GM19193 (cell line): Measurements from ENCODE around the gene GXYLT2.

ENCODE experiments used
- POLR2A ChIP-seq: IDR thresholded peaks from 4 replicates; pipeline ENCODE4 v1.6.1; 2011; ENCODE audit not compliant: insufficient read depth, insufficient read length; ENCODE audit errors: extremely low read depth

The GXYLT2 gene

DNA sequence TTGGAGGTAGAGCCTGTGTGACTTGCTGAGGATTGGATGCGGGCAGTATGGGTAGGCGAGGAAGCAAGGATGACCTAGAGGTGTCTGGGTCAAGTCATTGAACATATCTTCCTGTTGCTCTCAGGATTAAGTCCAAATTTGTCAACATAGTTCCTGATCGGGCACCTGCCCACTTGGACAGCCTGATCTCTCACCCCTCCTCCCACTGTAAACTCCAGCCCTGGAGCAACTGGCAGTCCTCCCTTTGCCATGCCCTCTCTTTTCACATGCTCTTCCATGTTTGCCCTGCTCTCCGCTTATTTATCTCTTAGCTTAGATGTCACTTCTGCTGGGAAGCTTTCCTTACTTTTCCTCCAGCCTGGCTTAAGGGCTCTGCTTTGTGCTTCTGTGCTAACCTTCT lies 61.2 kb downstream of the GXYLT2 start:
- no peak for TF ChIP-seq POLR2A

DNA sequence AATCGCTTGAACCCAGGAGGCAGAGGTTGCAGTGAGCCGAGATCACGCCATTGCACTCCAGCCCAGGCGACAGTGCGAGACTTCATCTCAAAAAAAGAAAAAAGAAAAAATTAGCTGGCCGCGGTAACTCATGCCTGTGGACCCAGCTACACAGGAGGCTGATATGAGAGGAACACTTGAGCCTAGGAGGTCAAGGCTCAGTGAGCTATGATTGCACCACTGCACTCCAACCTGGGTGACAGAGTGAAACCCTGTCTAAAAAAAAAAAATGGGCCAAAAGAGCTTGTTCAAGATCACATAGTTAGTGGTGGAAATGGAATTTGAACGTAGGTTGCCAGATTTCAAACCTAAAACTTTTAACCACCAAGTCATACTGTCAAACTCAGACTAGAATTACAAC lies 62.5 kb downstream of the GXYLT2 start:
- no peak for TF ChIP-seq POLR2A

DNA sequence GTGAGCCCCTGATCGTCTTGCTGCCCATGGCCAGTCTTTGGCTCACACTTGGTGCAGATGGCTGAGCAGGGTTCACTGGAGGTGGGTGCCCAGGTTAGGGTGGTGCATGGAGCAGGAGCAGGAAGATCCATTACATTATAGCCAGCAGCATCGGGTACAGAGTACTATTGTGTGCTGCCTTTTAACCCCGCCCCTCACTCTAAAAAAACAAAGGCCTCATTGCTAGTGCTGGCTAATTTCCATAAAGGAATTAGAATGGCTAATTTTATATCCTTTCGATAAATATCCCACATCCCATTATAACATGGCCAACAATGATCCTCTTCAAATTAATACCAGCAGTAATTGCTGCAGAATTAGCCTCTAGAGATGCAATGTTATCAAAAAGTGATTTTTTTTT lies 63.0 kb downstream of the GXYLT2 start:
- TF ChIP-seq POLR2A: no peak

DNA sequence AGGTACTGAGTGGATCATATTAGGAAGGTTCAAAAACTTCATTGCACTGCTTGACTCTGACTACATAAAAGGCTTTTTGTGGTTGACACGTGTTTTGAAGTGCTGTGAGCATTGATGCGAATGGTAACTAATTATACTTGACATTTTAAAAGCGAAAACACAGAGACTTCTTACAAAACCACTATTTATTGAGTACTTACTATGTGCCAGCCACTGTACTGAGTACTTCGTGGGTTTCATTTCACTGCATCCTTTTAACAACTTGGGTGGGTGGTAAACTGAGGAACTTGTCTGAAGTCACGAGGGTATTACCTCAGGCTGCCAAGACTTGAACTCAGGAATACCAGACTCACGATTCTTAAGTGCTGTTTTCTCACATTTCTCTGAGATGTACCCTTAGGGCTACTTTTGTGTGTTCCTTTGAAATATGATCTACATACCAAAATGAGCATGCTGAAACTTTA lies 63.4 kb downstream of the GXYLT2 start:
- TF ChIP-seq POLR2A: no peak

DNA sequence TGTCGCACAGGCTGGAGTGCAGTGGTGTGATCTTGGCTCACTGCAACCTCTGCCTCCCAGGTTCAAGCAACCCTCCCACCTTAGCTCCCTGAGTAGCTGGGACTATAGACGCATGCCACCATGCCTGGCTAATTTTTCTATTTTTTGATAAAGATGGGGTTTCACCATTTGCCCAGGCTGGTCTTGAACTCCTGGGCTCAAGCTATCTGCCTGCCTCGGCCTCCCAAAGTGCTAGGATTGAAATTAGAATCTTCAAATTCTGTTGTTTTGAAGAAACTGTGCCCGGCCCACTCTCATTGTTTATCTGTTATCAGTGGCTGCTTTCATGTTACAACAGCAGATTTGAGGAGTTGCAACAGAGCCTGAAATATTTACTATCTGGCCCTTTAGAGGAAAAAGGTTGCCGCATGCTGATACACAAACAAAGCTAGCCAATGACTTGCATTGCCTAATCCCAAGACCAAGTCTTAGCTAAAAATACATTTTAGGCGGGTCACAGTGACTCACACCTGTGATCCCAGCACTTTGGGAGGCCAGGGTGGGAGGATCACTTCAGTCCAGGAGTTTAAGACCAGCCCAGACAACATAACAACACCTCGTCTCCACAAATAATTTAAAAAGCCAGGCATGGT lies 65.6 kb downstream of the GXYLT2 start:
- no peak for TF ChIP-seq POLR2A

DNA sequence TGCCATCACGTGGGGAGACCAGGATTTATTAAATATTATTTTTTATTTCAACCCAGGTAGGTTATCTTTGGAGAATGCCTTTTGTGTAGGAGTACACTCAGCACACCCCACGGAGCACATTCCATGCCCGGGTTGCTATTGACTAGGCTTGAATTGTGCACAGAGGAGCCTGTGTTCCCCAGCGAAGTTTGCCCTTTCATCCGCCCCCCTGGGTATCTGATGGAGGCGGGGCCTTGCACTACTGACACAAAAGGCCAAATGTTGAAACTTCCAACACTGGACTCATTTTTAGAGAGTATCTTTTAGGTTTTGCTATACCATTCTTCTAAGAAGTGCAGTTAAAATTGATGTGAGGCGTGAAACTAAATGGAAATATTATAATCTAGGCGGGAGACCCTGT lies 69.5 kb downstream of the GXYLT2 start:
- no peak for TF ChIP-seq POLR2A

DNA sequence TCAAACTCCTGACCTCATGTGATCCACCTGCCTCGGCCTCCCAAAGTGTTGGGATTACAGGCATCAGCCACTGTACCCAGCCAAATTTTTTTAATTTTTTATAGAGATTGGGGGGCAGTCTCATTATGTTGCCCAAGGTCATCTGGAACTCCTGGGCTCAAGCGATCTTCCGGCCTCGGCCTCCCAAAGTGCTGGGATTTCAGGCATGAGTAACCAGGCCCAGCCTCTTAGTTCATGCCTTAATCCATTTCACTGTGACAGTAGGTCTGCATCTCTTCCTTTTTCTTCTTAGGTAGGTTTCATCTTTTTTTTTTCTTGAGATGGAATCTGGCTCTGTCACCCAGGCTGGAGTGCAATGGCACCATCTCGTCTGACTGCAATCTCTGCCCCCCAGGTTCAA lies 71.5 kb downstream of the GXYLT2 start:
- no peak for TF ChIP-seq POLR2A

DNA sequence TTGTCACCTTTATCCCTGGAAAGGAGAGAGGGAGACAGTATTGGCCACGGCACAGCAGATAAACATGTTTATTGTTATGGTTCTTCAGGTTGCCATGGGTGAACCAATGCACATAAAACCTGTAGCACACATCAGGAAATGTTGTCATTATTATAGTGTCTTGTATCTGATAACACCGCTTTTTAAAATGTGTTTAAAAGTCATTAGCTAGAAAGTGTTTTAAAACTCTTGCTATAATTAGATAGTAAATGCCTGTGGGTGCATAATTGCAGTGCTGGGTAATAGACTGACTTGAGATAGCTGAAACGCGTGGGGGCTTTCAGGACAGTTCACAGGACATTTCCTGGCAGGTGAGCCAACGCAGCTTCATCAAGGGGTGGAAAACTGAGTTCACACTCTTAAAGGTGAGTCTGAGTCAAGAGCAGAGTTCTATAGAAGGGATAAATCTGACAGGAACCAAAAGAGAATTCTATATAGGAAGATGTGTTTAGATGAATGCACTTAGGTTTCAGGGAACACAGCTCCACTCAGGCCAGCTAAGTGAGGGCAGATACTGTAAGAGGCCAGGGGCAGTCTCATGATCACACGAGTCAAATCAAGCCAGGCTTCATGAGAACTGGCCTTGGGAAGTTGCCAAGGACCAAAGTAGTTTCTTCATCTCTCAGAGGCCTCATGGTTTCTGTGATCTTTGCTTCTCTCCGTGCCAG lies 73.1 kb downstream of the GXYLT2 start:
- TF ChIP-seq POLR2A: no peak

DNA sequence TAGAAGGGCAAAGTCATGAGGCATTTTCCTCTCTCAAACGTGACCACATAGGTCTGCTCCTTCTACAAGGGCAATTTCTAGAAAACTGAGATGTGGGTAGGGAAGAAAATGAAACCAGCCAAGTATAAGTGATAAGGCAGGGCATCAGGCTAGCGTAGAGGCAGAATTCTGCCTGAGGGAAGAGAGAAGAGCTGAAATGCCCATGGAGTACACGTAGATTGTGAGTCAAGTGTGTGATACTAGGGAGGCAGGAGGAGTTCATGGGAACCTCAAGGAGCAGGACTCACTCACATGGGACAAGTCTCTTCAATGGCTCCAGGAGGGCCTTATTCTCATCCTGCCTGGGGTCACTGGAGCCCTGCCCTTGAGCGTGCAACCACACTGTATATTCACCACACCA lies 73.9 kb downstream of the GXYLT2 start:
- no peak for TF ChIP-seq POLR2A

DNA sequence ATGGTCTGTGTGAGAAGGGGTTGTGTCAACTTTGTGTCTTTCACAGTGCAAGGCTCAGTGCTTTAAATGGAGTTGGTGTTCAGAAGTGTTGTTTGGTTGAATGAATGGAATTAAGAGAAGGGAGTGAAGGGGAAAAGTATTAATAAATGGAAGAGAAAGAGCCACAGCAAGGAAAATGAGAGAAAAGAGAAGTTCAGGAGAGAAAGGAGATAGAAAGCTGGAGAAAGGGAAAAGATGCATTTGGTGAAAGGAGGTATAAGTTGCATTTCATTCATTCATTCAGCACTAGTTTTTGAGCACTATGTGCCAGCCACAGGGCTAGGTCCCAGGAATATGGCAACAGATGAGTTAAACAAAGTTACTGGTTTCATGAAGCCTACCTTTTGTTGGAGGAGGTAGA lies 74.5 kb downstream of the GXYLT2 start:
- no peak for TF ChIP-seq POLR2A

DNA sequence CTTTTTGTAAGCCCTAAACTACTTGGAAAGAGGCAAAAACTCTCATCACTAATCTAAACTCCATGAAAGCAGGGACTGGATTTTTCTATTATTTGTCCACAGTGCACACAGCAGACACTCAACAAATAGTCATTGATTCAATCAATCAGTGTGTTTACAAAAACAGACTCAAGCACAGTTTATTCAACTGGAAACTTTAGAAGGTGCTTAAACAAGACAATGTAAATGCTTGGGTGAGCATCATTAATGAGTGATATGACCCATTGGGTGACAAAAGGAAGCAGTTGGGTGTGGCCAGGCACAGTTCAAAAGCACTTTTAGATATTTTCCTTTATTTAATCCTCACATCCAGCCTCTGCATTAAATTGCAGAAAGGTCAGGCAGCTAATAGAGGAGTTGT lies 76.8 kb downstream of the GXYLT2 start:
- no peak for TF ChIP-seq POLR2A

DNA sequence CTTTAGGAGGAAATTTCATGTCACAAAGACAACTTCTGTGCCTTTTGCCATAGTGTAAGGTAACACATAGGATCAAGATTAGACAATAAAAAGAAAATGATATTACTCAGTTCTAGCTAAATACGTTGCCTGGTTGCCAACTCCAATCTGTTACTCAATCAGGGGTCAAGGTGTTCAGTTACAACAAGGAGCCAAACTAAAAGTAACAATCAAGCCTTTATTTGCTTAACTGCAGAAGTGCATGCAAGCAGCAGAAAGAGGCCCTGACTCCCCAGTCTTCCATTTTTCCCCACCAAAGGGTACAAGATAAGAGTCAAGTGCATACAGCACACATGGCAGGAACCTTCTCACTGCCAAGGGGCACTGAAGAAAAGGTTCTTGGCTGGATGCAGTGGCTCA lies 80.4 kb downstream of the GXYLT2 start:
- no peak for TF ChIP-seq POLR2A

DNA sequence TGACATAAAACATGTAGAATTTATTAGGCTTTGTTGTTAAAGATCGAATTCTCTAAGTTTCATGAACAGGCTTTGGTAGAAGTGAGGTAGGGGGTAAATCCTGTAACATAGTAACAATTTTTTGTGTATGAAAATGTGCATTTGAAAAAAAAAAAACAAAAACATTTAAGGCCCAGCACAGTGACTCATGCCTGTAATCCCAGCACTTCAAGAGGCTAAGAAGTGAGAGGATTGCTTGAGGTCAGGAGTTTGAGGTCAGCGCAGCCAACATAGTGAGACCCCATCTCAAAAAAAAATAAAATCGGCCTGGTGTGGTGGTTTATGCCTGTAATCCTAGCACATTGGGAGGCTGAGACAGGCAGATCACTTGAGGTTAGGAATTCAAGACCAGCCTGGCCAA lies 81.9 kb downstream of the GXYLT2 start:
- TF ChIP-seq POLR2A: no peak

DNA sequence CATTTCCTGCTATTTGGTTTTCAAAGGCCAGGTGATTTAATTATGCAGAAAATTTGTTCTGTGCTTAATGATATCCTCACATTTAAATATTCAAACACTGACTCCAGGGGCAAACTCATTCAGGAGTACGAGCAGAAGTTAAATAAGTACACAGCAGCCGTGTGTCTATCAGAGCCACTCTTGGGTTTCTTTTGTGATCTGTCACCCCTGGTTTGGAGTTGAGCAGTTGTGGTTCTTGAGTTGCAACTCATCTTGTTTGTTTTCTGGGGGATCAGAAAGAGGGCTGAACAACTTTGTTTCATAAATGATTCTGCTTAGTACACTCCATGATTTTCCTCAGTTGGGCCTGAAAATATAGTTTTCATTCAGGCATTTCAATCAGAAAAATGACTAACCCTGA lies 83.1 kb downstream of the GXYLT2 start:
- TF ChIP-seq POLR2A: no peak

DNA sequence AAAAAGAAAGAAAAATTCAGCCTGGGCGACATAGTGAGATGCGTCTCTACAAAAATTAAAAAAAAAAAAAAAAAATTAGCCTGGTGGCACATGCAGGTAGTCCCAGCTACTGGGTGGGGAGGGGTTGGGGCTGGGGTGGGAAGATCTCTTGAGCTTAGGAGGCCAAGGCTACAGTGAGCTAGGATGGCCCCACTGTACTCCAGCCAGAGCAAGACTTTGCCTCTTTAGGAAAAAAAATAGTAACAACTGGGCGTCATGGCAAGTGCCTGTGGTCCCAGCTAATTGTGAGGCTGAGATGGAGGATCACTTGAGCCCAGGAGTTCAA lies 84.8 kb downstream of the GXYLT2 start:
- no peak for TF ChIP-seq POLR2A

DNA sequence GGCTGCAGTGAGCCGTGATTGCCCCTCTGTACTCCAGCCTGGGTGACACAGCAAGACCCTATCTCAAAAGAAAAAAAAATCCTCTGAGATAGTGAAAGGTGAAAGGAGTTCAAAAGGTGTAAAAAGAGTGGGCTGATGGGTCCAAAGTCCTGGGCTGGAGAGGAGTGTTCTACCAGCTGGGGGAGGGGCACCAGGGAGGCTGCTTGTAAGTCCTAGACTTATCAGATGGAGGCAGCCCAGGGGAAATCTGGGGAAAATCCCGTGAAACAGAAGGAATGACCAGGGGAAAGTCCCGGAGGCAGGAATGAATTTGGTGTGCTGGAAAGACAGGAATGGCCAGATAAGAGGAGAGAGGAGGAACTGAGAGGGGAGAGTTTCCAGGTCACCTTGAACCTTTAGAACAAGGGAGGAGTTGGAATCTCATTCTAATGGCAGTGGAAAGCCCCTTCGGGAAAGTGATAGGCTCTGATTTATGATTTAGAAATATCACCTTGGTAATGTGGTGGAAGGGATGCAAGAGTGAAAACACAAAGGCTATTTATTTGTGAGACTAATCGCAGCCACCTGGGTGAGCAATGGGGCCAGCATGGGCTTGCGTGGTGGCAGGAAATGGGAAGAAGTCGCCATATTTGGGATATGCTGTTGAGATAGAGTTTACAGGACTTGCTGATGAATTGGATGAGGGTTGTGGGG lies 85.3 kb downstream of the GXYLT2 start:
- TF ChIP-seq POLR2A: no peak
